ENCODE data around the gene TECPR2.

DNA sequence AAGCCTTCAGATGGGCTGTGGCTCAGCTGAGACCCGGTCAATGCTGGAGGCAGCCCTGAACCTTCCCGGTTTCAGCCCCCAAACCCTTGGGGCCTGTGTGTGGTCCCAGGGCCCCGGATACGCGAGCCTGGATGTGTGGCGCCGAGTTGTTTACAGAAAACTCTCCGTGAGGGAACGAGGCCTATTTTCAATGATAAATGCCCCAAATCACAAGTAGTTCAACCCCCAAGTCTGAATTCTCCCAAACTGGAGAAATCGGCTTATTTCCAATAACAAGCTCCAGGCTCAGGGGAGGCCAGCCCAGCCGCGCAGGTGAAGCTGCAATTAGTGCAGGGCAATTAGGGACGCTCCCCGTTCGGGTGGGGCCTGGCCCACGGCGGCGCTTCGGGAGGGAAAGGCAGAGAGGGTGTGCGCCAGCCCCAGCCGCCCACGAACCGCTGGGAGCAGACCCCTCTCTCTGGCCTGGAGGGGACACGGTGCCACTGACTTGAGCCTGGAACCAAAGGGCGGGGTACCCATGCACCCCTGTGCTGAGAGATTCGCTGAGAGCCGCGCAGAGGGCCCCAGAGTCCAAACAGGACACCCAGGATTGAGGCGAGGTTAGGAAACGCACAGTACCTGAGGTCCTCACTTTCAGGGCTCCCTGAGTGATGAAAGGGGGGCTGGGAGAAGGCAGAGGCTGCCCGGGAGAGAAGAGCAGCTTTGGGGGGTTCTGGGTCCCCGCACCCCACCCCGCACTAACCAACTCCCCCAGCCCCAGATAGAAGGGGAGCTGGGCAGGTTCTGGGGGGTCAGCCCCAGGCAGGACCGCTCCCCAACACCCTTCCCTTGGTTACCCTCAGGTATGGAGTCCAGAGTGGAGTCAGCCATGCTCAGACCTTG is 161.1 kb downstream of the TECPR2 start:
- no peak for TF ChIP-seq POLR2AphosphoS5 (IDR thresholded peaks at IDR 0.05; ENCODE audit: low read depth, low read length)
- TF ChIP-seq TAF1 (IDR thresholded peaks at IDR 0.05; ENCODE audit: borderline replicate concordance, insufficient read depth, low read length): no peak
- no peak for TF ChIP-seq SIN3A (IDR thresholded peaks at IDR 0.05; ENCODE audit: borderline replicate concordance, insufficient read depth, low read length)
